GM19099 (cell line): ENCODE results near the gene ZNF853.

Source experiments
- POLR2A ChIP-seq: IDR thresholded peaks from 3 replicates; pipeline ENCODE4 v1.6.1; 2011; ENCODE audit warnings: low read depth; ENCODE audit not compliant: insufficient read length; ENCODE audit errors: extremely low read depth

ZNF853 gene

DNA sequence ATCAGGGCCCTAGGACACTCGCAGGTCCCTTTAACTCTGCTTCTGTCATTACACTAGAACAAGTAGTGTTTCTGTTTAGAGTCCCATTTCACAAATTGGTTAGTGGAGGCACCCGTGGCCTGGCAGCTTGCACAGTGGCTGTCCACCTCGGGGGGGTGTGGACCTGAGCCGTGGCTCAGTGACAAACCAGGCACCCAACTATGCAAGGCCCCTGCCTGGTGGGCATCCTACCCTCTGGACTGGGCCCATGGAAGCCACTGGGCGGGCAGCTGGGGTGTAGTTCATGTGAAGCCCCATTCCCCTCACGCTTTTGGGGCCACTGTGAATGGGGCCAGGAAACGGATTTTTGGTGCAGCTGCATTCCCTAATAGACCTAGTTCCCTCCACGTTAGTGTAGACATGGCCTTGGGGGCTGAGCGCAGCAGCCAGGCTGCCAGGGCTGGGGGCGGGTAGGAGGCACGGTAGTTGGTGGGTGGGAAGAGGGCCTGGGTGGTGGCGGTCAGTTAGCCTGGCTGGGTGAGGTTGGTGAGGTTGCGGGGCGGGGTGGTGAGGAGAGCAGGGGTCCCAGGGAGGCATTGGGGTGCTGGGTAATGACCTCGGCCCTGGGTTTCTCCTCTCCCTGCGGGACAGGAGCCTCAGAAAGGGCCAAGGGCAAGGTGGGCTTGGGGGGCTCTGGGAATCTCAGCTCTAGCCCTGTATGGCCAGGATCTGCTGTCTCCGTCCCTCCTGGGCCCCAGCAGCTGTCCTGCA lies 40.4 kb downstream of the ZNF853 start:
- TF ChIP-seq POLR2A, result no peak

DNA sequence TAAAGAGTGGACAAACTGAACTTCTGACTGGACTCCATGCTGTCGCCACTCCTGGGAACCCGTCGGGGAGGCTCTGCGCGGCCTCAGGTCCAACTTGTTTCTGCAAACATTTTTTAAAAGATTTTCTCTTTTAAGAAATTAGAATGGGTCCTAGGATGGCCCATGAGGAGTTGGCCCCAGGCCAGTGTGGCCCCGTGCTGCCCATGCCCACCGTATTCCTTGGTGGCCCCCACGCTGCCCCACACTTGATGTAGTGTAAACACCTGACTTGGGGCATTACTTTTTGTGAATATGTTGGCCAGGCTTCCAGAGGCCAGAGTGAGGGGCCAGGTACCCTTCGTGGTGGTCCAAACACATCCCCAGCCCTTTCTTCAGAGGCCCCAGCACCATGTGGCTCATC lies 41.0 kb downstream of the ZNF853 start:
- no peak for TF ChIP-seq POLR2A

DNA sequence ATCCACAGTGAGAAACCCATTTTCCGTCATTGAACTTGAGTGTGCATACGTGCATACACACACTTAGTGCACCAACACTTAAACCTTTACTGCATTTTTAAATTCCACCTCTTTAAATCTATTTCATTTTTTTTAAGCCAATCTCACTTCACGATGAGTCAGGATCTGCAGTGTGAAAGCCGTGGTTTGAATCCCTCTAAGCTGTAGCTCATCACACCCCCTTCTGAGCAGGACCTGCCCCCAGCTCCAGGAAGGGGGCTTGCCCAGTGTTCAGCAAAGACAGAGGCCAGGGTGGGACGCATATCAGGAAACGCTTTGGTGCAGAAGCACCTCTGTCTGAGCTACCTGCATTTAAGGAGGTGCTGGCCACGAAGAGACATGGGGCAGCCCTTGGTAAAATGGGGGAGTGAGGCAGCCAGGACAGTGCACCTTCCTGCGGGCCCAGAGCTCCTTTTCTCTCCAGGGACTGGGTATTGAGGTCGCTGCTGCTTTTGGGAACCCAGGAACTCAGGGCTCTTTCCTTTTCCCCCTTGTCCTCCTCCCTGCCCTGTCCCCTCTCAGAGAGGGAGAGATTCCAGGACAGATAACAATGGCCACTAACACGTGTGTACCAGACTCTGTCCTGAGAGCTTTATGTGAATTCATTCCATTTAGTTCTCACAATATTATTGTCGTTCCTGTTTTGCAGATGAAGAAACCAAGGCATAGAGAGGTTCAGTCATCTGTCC lies 43.4 kb downstream of the ZNF853 start:
- no peak for TF ChIP-seq POLR2A
